HG02798 (cell line): ENCODE measurements around the gene ZNF750.

ENCODE experiments used
- ATAC-seq: cut with Tn5 transposase; IDR thresholded peaks from one replicate; pipeline ENCODE4 v1.9.1; 2021; ENCODE audit warnings: mild to moderate bottlenecking; ENCODE audit not compliant: unreplicated experiment, poor library complexity

ZNF750 gene

GRCh38 chr17:82860606-82861392 is 21.0 kb upstream of the ZNF750 start:
- ATAC-seq: no peak

DNA sequence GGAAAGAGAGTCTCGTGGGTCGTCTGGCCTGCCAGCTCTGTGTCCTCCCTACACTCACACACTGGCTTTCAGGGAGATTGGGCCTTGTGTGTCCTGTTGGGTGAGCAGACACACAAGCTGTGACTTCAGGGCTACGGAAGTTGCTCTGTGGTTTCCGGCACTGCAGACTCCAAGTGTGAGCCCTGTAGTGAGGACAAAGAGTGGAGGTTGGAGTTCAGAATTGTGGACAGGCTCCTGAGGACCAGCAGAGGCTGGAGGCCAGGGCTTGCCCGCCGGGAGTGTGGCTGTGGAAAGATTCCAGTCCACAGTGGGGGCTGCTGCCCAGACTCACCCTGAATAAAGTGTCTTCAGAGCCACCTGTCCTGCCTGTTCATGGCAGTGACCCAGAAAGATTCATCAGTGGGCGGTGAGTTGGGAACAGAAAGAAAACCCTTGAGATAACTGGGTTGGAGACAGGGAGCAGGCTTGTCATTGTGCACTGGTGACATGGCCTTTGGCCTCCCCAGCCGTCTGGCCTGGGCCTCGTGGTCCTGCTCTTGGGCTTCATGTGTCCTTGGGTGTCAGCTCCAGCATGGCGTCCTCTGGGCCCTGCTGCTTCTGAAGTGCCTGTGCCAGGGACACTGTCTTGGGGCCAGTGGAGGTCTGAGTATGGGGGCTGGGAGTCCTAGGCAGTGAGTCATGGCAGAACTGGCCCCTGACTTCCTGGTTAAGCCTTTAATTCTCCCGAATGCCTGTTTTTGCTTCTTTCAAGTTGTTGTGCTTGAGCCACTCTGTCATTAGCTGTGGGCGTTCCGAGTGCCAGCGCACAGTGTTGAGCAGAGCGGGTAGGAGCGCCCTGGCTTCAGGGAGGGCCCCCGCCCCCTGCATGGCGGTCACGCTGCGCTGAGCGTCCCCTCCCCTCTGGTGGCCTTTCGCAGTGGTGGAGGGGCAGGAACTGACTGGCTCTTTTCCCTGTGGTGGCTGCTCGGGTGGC is 19.9 kb upstream of the ZNF750 start:
- ATAC-seq: peak; percentile 29

DNA sequence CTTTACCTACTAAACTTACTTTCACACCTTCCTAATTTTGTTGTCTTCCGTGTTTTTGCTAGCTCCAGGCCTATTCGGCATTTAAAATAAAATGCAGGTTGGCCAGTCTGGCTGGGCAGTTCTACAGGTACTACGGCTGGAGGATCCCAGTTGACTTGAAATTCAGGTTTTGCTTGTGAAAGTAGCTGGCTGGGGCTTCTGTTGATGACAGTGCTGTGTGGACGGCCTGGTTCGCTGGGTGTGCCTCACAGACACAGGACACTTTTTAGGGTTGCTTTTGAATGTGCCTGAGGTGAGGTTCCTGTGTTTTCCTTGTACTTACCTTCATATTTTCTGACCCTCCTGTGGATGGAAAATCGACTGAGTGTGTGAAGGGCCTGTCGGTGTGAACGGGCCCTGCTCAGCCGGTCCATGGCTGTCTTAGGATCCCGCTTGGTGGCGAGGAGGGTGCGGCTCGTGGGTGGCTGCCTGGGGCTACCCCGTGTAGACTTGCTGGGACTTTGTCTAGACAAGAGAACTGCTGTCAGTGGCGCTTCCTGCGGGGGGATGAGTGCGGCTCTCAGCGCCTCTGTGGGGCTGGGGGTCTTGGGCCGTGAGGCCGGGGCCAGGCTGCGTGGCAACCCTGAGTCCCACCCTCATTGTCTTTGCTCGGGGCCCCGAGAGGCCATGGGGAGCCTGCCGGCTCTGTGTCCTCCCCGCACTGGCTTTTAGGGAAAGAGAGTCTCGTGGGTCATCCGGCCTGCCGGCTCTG is 18.7 kb upstream of the ZNF750 start:
- ATAC-seq: no peak

- no peak for ATAC-seq
These were observed 16.5 kb upstream of the ZNF750 start for GRCh38 chr17:82856361-82856760.

DNA sequence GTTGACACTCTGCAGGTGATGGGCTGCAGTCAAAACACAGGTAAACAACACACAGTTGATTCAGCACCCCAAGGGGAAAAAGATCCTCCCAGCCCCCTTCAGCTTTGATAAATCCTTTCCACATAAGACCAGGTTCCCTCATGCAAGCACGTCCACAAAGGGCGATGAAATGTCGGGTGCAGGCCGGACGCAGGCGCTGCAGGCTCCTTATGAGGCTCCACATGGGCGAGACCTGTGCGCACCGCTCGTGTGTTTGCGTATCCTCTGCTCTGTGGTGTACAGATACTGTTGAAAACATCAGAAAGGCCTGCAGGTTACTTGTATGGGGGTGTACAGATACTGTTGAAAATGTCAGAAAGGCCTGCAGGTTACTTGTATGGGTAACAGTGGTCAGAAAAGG is 14.4 kb upstream of the ZNF750 start:
- no peak for ATAC-seq

DNA sequence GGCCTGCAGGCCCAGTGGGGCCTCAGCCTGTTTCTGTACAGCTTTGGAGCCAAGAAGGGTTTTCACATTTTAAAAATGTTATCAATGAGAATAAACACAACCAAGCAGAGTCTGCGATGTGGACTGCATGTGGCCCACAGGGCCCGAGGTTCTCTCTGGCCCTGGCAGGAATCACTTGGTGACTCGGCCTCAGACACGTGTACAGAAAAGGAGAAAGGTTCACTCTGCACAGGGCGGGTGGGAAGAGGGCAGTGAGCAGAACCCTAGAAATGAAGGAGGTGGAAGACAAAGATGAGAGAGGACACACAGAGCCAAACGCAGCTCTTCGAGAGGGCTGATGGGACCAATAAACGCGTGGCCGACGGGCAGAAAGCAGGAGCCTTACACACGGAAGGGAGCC is 11.6 kb upstream of the ZNF750 start:
- no peak for ATAC-seq

DNA sequence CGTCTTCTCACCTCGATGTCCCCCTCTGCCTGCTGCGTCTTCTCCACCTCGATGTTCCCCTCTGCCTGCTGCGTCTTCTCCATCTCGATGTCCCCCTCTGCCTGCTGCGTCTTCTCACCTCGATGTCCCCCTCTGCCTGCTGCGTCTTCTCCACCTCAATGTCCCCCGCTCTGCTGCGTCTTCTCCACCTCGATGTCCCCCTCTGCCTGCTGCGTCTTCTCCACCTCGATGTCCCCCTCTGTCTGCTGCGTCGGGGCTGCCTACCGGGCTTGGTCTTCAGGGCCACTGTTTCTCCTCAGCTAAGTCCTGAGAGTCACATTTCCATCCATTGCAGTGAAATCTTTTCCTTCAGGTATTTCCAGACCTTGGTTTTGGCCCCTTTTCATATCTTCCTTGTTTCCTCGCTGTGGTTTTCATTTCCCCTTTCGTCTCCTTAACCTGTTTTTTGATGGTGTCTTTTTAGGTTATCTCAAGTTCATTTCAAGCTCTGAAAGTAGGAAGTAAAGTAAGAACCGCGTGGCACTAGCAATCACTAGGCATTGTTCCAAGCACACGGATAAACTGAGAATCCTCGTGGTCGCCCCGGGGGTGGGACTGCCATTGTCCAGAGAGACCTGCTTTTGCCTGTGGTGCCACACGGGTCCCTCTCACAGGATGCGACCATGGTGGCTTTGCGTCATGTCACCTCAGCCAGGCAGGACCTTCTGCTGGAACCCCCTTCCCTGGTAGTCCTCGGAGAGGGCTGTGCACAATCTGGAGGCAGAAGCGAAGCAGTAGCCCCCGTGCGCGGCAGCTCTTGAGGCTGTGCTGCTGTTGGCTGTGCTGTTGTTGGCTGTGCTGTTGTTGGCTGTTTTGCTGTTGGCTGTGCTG is 9.5 kb upstream of the ZNF750 start:
- no peak for ATAC-seq

- ATAC-seq: no peak
These were observed 8.3 kb upstream of the ZNF750 start for GRCh38 chr17:82848022-82848592.

- ATAC-seq: no peak
These were observed 6.4 kb upstream of the ZNF750 start for GRCh38 chr17:82846061-82846691.

DNA sequence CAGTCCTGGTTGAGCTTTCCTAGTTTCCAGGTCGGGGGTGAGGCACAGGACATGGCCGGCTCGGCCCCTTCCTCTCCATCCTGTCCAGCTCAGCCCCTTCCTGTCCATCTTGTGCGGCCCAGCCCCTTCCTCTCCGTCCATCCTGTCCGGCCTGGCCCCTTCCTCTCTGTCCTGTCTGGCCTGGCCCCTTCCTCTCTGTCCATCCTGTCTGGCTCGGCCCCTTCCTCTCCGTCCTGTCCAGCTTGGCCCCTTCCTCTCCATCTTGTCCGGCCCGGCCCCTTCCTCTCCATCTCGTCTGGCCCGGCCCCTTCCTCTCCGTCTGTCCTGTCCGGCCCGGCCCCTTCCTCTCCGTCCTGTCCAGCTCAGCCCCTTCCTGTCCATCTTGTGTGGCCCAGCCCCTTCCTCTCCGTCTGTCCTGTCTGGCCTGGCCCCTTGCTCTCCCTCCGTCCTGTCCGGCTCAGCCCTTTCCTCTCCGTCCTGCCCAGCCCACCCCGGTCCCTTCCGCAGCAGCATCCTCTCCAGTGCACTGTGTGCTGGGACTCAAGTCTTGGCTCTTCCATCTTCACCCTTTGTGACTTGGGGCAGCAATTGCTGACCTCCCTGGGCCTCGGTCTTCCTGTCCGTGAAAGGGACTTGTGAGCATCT is 5.5 kb upstream of the ZNF750 start:
- no peak for ATAC-seq

DNA sequence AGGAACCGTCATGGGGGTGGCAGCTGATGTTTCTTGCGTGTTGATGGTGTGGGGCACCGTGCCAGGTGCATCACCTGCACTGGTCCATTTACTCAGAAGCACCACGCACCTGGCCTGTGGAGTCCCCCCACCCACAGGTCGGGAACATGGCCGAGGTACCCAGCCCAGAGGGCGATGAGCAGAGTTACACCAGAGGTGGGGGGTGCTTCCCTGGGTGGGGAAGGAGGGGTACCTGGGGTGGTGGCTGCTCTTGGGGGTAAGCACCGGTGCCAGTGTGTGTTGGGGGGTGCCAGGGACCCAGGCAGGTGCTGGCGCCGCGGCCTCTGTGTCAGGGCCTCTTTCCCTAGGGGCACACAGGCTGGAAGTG is 5.0 kb upstream of the ZNF750 start:
- ATAC-seq: no peak

DNA sequence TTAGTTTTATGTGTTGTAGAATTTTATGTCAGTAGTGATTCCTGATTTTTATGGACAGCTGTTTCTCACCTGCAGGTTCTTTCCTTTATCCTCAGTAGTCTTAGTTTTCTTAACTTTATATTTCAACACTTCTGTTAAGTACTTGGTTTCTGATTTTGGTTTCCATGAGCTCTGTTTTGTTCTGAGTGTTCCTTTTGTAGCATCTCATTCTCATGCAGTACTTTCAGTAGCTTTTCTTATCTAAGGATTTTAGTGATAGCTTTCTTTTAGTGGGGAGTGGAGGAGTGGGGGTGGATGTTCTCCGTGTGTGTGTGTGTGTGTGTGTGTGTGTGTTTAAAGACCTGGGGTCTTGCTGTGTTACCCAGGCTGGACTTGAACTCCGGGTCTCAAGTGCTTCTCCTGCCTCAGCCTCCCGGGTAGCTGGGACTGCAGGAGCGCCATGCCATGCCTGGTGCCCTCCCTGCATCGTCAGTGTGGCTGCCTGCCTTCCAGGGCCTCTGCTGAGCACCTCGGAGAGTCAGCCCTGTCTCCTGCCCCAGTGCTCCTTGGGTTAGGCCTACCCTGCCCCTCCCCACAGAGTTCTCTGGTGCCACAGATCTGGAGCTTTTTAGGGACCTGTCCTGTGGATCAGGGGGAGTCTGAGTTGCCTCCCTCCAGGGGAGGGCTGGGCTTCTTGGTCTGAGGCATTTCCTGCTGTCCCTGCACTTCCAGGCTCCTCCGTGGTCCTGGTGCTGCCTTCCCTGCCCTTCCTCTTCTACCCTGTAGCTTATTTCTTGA is 4.3 kb upstream of the ZNF750 start:
- ATAC-seq: no peak

- no peak for ATAC-seq
These were observed 2.2 kb upstream of the ZNF750 start for GRCh38 chr17:82841921-82842596.

DNA sequence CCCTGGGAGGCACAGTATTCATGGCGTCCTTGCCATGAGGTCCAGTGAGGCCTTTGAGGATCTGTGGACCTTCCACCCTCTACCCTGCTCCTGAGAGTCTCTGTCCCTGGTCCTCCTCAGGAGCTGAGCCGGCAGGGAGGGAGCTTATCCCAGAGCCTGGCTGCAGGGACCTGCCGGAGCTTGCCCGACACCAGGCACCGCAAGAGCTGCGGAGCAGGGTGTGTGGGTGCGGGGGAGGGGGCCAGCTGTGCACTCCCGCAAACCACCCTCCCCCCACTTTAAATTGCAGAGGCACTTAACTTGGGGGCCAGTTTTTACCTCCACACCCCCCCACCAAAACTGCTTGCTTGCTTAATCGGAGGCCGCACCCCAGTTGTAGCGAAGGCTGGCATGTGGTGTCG is 609 bp upstream of the ZNF750 start:
- no peak for ATAC-seq

DNA sequence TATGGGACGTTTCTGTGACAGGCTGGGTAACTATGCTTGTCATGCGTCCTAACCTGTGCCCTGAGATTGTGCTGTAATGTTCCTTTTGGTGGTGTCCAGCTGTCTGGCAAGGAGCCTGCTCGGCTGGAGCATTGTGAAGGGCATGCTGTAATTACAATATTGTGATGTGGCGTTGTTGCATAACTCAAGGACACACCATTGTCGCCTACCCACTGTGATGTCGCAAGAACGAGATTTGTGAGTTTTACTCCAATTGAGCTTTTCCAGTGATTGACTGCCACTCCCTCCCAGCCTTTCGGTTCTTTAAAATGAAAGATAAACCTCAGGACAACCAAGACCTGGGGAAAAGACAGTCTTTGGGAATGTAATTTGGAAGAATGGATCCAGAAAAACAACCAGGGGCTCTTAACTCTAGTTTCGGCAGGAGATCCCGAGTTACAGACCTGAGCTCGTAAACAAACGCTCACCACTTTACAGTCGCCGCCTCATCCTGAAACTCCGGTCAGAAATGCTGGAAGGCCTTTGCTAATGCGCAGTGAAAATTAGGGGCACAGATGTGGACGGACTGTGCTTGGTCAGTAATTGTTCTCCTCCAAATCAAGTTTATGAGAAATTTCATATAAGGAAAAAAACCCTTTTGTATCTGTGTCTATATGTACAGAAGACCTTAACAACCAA is 1.3 kb downstream of the ZNF750 start:
- ATAC-seq: no peak

DNA sequence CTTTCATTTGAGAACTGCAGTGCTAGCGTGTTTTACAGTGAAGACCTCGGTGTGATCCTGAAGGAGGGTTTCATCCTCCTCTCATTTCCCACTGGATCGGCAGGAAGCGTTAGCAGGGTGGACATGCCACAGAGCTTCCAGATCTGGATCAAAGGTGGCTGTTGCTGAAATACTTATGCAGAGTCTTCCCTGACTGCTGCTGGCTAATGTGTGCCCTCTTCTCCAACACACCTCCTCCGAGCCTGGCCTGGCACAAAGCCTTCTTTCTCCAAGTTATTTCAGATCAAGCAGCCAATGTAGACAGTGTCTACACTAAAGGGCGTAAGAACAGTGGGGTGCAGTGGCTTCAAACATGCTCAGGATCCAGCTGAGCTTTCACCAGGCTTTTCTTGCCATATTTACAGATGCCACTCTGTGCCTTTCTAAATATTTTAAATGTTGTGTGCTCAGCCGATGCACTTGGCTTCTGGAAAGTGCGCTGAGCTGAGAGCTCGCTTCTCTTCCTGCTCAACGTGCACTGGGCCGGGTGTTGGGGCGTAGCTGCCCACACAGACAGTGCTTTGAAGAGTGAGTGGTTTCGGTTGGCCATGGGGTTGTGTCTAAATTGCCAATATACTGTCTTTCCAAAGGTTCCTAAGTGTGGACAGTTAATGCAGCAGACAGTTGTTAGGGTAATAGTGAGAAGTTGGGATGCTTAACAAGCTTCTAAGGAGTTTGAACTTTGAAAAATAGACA is 2.1 kb downstream of the ZNF750 start:
- no peak for ATAC-seq
